Erythroblast (primary cell): Measurements from ENCODE around the gene PTCH2.
A peak's percentile ranks its signal among the peaks of the same experiment; 100 is the strongest.

Experiments
- GATA1 ChIP-seq: IDR thresholded peaks from 2 replicates; pipeline ENCODE4 v1.6.1; 2011; ENCODE audit warnings: low read depth, mild to moderate bottlenecking, control low read depth, low read length, moderate library complexity
- POLR2A ChIP-seq: IDR thresholded peaks from 2 replicates; pipeline ENCODE4 v1.6.1; 2011; ENCODE audit warnings: mild to moderate bottlenecking, low read length

DNA sequence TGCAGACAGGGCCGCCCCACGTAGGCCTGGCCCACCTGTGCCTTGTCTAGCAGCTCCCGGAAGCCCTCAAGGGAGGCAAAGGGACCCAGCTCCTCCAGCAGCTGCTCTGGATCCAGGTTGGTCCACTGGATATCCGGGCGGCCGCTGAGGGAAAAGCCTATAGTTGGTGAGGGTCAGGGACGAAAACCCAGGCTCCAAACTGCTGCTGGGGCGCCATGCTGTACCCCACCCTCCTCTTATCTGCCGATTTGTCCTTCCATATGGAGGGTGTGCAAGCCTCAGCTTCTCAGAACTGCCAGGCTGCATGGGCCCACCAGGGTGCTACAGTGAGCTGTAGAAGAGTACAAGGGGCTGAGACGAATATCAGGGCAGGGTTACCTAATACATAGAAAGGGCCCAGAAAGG, 12.2 kb downstream of the PTCH2 start:
- peak; percentile 60 for TF ChIP-seq POLR2A
- TF ChIP-seq GATA1, result peak; percentile 17
